GM12864 (cell line): ENCODE results near the gene CHD9.
A peak's percentile ranks its signal among the peaks of the same experiment; 100 is the strongest.

Experiments
- DNase-seq: peaks from one replicate; pipeline ENCODE4 v3.0.0-alpha.2; 2011; ENCODE audit warnings: low read depth
- H3K4me3 ChIP-seq: 2 replicates; pipeline ENCODE4 v1.5.1; 2011; ENCODE audit warnings: mild to moderate bottlenecking, low read depth, low read length, control low read depth
- TF ChIP-seq, protein P1 (sequence below): IDR thresholded peaks from 2 replicates; pipeline ENCODE4 v1.5.1; 2011; ENCODE audit warnings: low read depth, mild to moderate bottlenecking, moderate library complexity, low read length, control low read depth, inconsistent platforms; ENCODE audit errors: missing control alignments

The CHD9 gene

DNA sequence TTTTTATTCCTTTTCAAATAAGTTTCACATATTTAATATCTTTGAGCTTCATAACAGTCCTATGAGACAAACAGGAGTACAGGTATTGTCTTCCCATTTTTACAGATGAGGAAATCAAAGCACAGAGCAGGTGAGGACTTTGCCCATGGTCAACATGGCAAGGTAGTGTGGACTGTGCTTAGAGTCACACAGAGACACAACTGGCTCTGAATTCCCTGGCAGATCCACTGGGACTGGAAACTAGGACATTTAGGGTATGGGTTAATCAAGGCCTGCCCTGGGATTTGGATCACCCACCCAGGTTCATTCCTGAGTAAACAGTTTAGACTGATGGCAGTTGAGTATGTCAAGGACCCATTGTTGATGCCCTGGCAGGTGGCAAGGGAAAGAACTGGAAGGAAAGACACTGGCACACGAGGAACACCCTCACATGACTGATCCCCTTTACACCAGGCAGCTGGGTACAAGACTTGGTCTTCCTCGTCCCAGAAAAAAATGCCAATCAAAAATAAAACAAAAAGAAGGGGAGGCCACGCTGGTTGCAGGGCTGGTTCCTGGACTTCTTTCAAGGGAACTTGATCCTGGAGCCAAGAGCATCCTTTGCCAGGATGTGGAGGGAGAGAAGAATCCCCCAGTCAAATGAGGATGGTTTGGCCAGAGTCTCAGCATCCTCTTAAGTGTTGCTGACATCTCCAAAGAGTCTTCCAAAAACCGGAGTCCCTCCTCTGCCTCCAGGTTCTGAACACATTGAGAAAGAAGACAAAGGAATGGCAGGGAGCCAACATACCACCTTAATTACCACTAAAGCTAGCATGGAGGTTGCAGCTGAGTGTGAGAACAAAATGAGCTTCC, 34.9 kb downstream of the CHD9 start:
- H3K4me3 ChIP-seq, result no peak overlapping the region
- TF ChIP-seq, protein P1, sequence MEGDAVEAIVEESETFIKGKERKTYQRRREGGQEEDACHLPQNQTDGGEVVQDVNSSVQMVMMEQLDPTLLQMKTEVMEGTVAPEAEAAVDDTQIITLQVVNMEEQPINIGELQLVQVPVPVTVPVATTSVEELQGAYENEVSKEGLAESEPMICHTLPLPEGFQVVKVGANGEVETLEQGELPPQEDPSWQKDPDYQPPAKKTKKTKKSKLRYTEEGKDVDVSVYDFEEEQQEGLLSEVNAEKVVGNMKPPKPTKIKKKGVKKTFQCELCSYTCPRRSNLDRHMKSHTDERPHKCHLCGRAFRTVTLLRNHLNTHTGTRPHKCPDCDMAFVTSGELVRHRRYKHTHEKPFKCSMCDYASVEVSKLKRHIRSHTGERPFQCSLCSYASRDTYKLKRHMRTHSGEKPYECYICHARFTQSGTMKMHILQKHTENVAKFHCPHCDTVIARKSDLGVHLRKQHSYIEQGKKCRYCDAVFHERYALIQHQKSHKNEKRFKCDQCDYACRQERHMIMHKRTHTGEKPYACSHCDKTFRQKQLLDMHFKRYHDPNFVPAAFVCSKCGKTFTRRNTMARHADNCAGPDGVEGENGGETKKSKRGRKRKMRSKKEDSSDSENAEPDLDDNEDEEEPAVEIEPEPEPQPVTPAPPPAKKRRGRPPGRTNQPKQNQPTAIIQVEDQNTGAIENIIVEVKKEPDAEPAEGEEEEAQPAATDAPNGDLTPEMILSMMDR, result no peak
- no peak for DNase-seq

DNA sequence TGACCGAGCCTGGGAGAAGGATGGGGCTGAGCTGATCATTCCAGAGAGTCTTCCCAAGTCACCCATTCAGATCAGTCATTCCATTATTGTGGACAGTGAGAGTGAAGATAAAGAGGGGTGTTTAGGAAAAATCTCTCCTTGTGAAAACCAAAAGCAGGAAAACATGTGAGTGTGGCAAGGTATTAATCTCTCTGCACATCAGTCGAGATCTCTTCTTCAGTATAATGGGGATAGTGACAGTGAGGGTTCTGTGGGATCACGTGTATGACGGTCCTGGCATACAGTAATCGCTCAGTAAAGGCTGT, 35.4 kb downstream of the CHD9 start:
- no peak overlapping the region for H3K4me3 ChIP-seq
- DNase-seq, result no peak
- TF ChIP-seq, protein P1, result no peak

DNA sequence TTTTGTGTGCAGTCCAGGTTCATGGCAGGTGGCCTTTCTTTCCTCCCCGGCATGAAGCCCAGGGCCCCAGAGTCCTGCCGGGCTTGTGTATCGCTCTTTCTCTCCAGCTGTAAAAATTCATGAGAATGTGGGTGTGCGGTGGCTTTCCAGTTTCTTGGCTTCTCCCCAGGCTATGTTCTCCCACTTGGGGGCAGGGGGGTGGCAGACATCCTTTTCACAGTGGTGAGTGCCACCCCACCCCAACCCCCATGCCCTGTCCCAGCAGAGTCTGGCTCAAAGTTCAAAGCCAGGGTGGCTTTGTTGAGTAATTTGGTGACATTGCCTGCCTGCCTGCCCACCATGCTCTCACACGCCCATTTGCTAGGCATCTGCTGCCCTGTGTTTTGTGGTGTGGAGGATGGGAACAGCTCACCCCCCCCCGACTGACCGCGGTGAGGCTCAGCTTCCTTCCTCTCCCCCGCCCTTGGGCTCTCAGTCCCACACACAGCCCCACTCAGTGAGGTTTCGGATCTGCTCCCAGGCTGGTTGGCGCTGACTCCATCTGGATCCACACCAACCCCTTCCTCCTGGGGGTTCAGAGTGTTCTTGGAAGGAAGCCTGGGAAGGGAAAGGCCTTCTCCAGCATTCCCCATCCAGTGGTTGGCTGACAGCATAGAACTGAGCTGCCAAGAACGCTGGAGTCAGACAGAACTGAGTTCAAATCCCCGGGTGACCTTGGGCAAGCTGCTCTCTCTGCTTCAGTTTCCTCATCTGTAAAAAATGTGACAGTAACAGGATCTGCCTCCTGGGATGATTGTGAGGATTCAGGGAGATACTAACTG, 36.0 kb downstream of the CHD9 start:
- peak overlapping the region; percentile 35 for H3K4me3 ChIP-seq

DNA sequence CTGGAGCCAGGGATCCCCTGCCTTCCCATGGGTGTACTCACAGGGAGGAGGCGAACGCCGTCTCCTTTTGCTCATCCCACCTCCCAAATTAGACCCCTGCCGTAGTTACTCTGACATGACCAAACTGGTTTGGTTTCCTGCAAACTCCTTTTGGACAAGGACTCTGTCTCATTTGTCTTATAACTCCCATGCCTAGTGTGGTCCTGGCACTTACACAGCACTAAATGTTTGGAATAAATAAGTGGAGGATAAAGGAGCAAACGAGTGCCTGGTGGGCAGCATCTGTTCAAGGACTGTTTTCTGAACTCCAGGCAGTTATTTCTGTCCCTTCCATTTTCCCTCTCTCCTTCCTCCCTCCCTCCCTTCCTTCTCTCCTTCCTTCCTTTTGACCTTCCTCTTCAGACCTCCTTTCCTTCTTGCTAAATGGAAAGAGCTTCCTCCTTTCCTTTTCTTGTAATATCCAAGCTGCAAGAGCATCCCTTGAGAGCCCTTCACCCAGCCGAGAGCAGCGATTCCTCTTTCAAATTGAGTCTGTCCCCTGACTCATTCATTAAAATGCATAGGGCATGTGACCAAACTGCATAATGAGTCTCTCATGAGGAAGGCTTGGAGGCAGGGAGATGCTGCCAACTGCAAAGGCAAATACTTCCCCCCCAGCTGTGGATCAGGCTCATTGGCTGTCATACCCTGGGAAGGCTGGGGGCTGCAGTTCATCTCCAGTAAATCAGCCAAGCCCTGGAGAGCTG, 36.8 kb downstream of the CHD9 start:
- TF ChIP-seq, protein P1, result no peak
- DNase-seq, result peak; percentile 53
- peak overlapping the region; percentile 35; the same call in 1 of the 2 replicates for H3K4me3 ChIP-seq

More for the DNA sequence above, 36.0 kb downstream of the CHD9 start:
- TF ChIP-seq, protein P1, result no peak
- DNase-seq, result no peak

DNA sequence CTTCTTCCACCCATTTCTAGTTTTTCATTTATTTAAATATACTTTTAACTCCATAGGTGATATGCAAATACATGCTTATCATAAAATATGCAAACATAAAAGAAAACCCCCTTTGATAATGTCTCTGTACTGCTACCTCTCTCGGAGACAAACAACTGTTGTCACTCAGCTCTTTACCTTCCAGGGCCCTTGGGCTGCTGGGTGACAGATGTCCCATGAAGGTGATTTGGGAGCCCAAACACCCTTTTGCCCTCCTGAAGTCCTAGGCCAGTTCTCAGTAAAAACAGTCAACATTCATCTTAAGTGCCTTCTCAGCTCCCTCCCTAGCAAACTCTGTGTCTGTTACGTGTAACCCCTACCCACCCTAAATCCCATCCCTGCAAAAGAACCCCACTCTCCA, 37.5 kb downstream of the CHD9 start:
- no peak overlapping the region for H3K4me3 ChIP-seq
- TF ChIP-seq, protein P1, result no peak
- no peak for DNase-seq

DNA sequence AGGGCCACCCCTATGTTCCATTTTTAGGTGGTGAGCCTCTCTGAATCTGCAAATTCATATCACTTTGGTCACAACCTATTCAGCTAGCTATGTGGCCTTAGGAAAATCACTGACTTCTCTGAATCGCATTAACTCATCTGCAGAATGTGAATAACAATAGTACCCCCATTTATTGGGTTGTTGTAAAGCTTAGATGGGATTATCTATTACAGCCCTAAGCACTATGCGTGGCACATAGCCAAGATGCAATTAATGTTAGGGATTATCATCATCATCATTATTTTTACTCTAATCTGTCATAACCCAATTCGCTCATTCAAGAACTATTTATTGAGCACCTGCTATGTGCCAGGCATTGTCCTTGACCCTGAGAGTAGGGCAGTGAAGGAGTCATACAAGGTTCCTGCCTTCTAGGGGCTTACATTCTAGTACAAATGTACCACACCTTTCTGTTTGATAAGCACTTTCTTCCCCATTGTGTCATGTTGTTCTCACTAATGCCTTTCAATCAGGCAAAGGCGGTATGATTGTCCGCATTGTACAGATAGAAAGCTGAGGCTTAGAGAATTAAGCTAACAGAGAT, 38.5 kb downstream of the CHD9 start:
- no peak for DNase-seq
- TF ChIP-seq, protein P1, result no peak
- no peak overlapping the region for H3K4me3 ChIP-seq
